Mucosa of rectum (tissue), 2 donors: Measurements from ENCODE around the gene C5orf58.
"Not testable (repeated sequence)": the region's sequence is repeated elsewhere in the genome, so short reads cannot be mapped to it uniquely, and the experiment has no call there.

Experiments
- H3K27ac ChIP-seq, 2 donors: one replicate each; pipeline ENCODE4 v1.7.0; 2013; ENCODE audit warnings: inconsistent platforms in 2 of 2, low read depth in 2 of 2, low read length in 2 of 2
- H3K27me3 ChIP-seq, 2 donors: one replicate each; pipeline ENCODE4 v1.7.0; 2013; ENCODE audit warnings: low read length in 2 of 2; ENCODE audit not compliant: control insufficient read depth in 2 of 2, insufficient read depth in 2 of 2
- H3K36me3 ChIP-seq, 2 donors: one replicate each; pipeline ENCODE4 v1.7.0; 2013; ENCODE audit warnings: low read length in 2 of 2; ENCODE audit not compliant: control insufficient read depth in 2 of 2, insufficient read depth in 2 of 2
- H3K4me1 ChIP-seq, 2 donors: one replicate each; pipeline ENCODE4 v1.7.0; 2013; ENCODE audit warnings: low read length in 2 of 2, mild to moderate bottlenecking in 1 of 2; ENCODE audit not compliant: control insufficient read depth in 2 of 2, insufficient read depth in 2 of 2
- H3K4me3 ChIP-seq, 2 donors: one replicate each; pipeline ENCODE4 v1.7.0; 2013; ENCODE audit warnings: low read length in 2 of 2
- H3K9ac ChIP-seq, 2 donors: one replicate each; pipeline ENCODE4 v1.7.0; 2013; ENCODE audit warnings: low read length in 2 of 2, low read depth in 1 of 2, mild to moderate bottlenecking in 1 of 2
- H3K9me3 ChIP-seq, 2 donors: one replicate each; pipeline ENCODE4 v1.7.0; 2013; ENCODE audit warnings: low read length in 2 of 2; ENCODE audit not compliant: control insufficient read depth in 2 of 2
- donor health status: healthy.
- donor health status: Normal muscosa, but diverticular disease.

Gene C5orf58

GRCh38 chr5:170238456-170239196, 5.8 kb downstream of the C5orf58 start:
- Histone ChIP-seq H3K4me1 (no peaks in the 10 kb centered on the region), H3K27me3 (no peaks in the 10 kb centered on the region), H3K4me3 (no peak overlapping the region), H3K36me3 (no peaks in the 10 kb centered on the region), H3K9me3 (no peaks in the 10 kb centered on the region), H3K9ac (no peak overlapping the region), H3K27ac (no peak overlapping the region)

DNA sequence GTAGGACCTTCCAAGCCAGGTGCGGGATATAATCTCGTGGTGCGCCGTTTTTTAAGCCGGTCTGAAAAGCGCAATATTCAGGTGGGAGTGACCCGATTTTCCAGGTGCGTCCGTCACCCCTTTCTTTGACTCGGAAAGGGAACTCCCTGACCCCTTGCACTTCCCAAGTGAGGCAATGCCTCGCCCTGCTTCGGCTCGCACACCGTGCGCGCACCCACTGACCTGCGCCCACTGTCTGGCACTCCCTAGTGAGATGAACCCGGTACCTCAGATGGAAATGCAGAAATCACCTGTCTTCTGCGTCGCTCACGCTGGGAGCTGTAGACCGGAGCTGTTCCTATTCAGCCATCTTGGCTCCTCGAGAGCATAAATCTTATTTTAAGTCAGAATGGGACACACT, 12.7 kb downstream of the C5orf58 start:
- not testable (repeated sequence) for H3K27me3 ChIP-seq, H3K4me1 ChIP-seq, H3K9me3 ChIP-seq, H3K27ac ChIP-seq, H3K9ac ChIP-seq, H3K4me3 ChIP-seq, H3K36me3 ChIP-seq

DNA sequence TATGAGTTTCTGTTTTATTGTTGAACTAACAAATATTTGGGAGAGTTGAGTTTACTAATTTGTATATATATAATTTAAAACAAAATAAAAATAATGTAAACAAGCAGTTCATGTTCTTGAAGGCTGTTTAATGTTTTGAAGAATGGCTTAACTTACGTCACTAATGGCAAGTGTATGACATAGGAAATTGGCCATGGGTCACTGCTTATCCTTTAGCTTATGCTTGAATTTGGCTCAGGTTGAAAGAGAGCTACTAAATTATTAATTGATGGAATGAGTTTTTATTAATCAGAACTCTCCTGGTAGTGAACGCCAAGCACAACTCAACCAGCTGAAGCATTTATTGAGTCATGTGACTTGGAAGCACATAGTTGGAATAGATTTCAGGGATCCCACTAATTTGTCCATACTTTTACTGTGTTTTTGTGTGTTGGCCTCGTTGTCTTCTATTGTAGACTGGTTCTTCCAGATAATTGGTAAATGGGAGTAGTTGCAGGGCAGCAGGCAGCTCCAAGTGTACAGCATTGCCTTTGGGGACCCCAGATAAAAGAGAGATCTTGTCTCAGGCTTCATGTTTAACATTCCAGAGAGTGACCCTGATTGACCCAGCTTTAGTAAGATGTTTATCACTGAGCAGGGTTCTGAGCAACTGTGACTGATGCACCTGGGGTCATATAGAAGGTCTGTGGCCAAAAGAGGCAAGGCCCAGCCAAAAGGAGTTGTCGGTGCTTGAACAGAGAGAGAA, 13.5 kb downstream of the C5orf58 start:
- Histone ChIP-seq H3K36me3 (peaks cover 0 to 4% of the 10 kb centered on the region in 2 donors), H3K27ac (no peak overlapping the region), H3K9ac (no peak overlapping the region), H3K4me1 (no peaks in the 10 kb centered on the region), H3K27me3 (no peaks in the 10 kb centered on the region), H3K4me3 (no peak overlapping the region), H3K9me3 (no peaks in the 10 kb centered on the region)

DNA sequence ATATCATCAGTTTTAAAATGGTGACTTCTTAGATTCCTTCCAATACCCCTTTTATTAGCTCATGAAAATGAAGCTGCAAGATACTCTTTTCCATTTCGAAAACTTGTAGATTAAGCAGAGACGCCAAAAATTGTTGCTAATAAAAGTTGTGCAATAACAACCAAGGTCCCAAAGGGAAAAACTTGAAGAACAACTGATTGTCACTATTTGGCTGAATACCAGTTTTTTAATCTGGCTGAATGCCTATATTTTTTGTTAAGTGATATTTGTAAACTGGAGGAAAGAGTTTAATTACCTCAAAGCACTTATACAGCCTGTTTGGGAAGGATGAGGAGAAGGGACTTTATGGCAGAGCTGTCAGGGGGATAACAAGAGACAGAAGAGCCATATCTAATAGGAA, 14.6 kb downstream of the C5orf58 start:
- H3K4me1 ChIP-seq = no peaks in the 10 kb centered on the region
- no peak overlapping the region for H3K9ac ChIP-seq
- H3K4me3 ChIP-seq = no peak overlapping the region
- no peak overlapping the region for H3K27ac ChIP-seq
- peaks cover 0 to 4% of the 10 kb centered on the region in 2 donors for H3K36me3 ChIP-seq
- H3K27me3 ChIP-seq = no peaks in the 10 kb centered on the region
- H3K9me3 ChIP-seq = no peaks in the 10 kb centered on the region

DNA sequence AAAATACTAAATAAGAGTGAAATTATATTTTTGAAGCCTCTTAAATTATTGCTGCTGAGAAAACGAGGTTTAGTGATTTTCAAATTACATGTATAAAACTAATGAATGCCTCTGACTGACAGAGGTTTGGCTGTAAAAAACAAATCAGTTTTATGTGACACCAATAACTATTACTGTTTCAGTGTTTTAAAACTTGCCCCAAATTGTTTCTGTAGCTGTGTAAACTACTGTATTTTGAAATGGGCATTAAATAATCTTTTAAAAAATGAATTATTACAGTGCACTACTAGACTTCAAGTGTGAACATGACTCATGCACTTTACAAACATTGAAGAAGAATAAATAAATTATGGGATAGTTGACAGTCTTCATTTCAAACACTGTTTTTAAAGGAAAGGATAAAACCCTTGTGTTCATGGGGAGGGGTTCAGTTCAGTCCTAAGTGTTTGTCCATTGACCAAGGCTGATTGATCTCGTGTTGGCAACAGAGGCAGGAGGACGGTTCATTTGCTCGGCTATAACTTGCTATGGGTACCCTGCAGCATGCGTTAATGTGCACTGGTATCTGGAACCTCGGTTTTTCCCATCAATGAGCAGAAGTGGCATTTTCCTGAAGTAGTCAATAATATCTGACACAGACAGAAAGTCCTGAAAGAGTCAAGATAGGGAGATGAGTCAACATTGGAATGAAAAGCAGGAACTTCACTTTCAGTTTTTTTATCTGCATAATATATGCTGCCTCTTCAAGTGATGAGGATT, 15.6 kb downstream of the C5orf58 start:
- no peaks in the 10 kb centered on the region for H3K27me3 ChIP-seq
- no peaks in the 10 kb centered on the region for H3K4me1 ChIP-seq
- H3K9me3 ChIP-seq = no peaks in the 10 kb centered on the region
- peaks cover 0 to 4% of the 10 kb centered on the region in 2 donors for H3K36me3 ChIP-seq
- no peak overlapping the region for H3K27ac ChIP-seq
- no peak overlapping the region for H3K9ac ChIP-seq
- no peak overlapping the region for H3K4me3 ChIP-seq

DNA sequence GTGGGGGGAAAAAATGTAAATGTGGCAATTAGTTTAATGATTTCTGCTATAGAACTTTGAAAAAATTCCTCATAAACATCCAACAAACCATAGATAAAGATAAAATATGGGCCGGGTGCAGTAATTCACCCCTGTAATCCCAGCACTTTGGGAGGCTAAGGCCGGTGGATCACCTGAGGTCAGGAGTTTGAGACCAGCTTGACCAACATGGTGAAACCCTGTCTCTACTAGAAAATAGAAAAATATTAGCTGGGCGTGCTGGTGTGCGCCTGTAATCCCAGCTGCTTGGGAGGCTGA, 16.1 kb downstream of the C5orf58 start:
- not testable (repeated sequence) for H3K4me1 ChIP-seq, H3K4me3 ChIP-seq, H3K27me3 ChIP-seq, H3K36me3 ChIP-seq, H3K9ac ChIP-seq, H3K27ac ChIP-seq, H3K9me3 ChIP-seq

DNA sequence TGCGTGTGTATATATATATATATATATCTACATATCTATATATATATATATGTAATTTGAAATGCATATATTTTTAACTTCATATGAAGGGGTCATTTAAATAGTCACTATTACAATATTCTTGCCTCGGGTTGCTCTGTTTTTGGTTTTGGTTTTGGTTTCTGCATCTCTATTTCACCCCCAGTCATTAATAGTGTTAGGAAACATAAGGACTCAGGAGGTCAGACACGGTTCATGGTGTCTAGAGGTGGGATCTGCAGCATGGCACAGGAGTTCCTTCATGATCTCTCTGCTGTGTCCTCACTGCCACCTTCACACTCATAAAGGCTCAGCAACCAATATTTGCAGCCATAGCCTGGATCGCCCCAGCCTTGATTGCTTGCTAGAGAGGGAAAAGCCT, 16.6 kb downstream of the C5orf58 start:
- Histone ChIP-seq H3K9ac (no peak overlapping the region), H3K9me3 (no peaks in the 10 kb centered on the region), H3K27ac (no peak overlapping the region), H3K4me1 (no peaks in the 10 kb centered on the region), H3K36me3 (peaks cover 0 to 4% of the 10 kb centered on the region in 2 donors), H3K27me3 (no peaks in the 10 kb centered on the region), H3K4me3 (no peak overlapping the region)

DNA sequence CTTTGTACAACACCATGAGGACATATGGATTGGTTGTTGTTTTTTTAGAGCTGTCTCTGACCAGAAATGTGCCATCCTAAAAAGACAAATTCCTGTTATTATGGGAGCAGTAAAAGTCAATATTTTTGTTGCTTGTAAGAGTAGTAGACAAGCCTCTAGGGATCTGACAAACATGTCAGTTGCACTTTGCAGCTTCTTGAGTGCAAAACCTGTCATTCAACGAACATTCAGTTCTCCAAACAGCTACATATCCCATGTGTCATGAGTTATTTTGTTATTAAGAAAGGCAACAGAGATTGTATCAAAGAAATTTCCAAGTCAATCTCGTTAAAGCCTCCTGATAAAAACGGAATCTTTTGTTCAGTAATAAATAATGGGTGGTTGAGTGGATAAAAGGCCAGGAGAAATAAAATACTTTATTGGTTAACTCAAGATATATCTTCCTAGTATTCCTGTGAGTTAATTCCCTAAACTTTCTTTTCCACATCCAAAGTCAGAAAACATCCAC, 18.1 kb downstream of the C5orf58 start:
- no peaks in the 10 kb centered on the region for H3K9me3 ChIP-seq
- peaks cover 0 to 7% of the 10 kb centered on the region in 2 donors for H3K36me3 ChIP-seq
- H3K4me1 ChIP-seq = no peaks in the 10 kb centered on the region
- no peaks in the 10 kb centered on the region for H3K27me3 ChIP-seq
- no peak overlapping the region for H3K4me3 ChIP-seq
- no peak overlapping the region for H3K9ac ChIP-seq
- no peak overlapping the region for H3K27ac ChIP-seq

GRCh38 chr5:170251462-170251861, 18.7 kb downstream of the C5orf58 start:
- Histone ChIP-seq H3K9me3 (no peaks in the 10 kb centered on the region), H3K27me3 (no peaks in the 10 kb centered on the region), H3K36me3 (peaks cover 0 to 12% of the 10 kb centered on the region in 2 donors), H3K27ac (no peak overlapping the region), H3K4me1 (no peaks in the 10 kb centered on the region), H3K4me3 (no peak overlapping the region), H3K9ac (no peak overlapping the region)

- no peaks in the 10 kb centered on the region for H3K27me3 ChIP-seq
- H3K4me3 ChIP-seq = no peak overlapping the region
- no peaks in the 10 kb centered on the region for H3K4me1 ChIP-seq
- H3K9ac ChIP-seq = no peak overlapping the region
- no peak overlapping the region for H3K27ac ChIP-seq
- peaks cover 0 to 13% of the 10 kb centered on the region in 2 donors for H3K36me3 ChIP-seq
- H3K9me3 ChIP-seq = no peaks in the 10 kb centered on the region
Measured at GRCh38 chr5:170252109-170252508, 19.3 kb downstream of the C5orf58 start.
